Renal cortex interstitium (tissue), 11 donors: Measurements from ENCODE around the gene MTERF4. TPM values are rescaled to one million over a fixed set of nuclear protein-coding genes. Genes with fewer than 3 reads are reported as not detected.

Source experiments
- DNase-seq, 11 donors: peaks; one replicate each; pipeline ENCODE4 v3.0.0-alpha.2; 2013; ENCODE audit warnings: low read depth in 9 of 11, low spot score in 4 of 11; ENCODE audit errors: extremely low read depth in 1 of 11
- polyA plus RNA-seq, 3 donors: library from polyadenylated mRNA; unstranded; fragments of 120-200 nt; gene quantifications; one replicate each; pipeline ENCODE4 v1.2.1, GENCODE V29; 2013; ENCODE audit not compliant: insufficient read length in 3 of 3

Gene MTERF4
- polyA plus RNA-seq, 3 donors, result 68.5 to 78.4 (median 69.5) TPM

DNA sequence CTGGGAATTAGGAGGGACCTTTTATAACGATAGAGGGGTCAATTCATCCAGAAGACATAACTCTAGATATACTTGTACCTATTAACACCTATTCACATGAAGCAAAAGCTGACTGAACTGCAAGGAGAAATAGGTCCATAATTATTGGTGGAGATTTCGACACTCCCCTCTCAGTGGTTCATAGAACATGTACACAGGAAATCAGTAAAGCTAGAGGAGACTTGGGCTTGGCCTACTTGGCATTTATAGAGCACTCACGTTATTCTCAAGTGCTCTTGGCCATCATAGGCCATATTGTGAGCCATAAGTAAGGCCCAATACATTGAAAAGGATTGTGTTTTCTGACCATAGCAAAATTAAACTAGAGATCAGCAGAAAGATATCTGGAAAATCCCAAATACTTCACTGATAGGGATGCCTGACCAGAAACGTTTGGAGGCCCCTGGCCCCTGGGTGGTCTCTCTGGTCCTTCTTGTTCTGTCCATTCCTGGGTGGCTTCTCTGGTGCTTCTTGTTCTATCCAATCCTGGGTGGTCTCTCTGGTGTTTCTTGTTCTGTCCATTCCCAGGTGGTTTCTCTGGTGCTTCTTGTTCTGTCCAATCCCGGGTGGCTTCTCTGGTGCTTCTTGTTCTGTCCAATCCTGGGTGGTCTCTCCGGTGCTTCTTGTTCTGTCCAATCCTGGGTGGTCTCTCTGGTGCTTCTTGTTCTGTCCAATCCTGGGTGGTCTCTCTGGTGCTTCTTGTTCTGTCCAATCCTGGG, 54.7 kb downstream of the MTERF4 start:
- no peak for DNase-seq

Other genes starting within 250 kb of the MTERF4 start
- under 1 TPM in 2 of 3 donors, not detected in 1; 0.15 to 0.17 TPM for gene AGXT, start 233.5 kb downstream of the MTERF4 start, polyA plus RNA-seq
- 1 to 10 TPM; 7.2 to 9.7 (median 7.7) TPM for gene MAB21L4, start 206.1 kb downstream of the MTERF4 start, polyA plus RNA-seq
- gene CROCC2, start 196.0 kb downstream of the MTERF4 start, polyA plus RNA-seq, result under 1 TPM; 0.05 to 0.07 (median 0.06) TPM
- 10 to 100 TPM in 1 of 3 donors, 1 to 10 TPM in 2; 6.1 to 13.9 (median 8.1) TPM for gene SNED1, start 103.7 kb downstream of the MTERF4 start, polyA plus RNA-seq
- gene PASK, start 47.2 kb upstream of the MTERF4 start, polyA plus RNA-seq, result 10 to 100 TPM; 14.4 to 28.9 (median 16.2) TPM
- gene PPP1R7, start 48.2 kb upstream of the MTERF4 start, polyA plus RNA-seq, result 10 to 100 TPM; 66.9 to 84.2 (median 77.4) TPM
- gene ANO7, start 86.4 kb upstream of the MTERF4 start, polyA plus RNA-seq, result 1 to 10 TPM; 1.7 to 3.8 (median 1.9) TPM
- gene HDLBP, start 213.4 kb upstream of the MTERF4 start, polyA plus RNA-seq, result 100 to 1,000 TPM; 341 to 386 (median 376) TPM
- gene SEPTIN2, start 213.6 kb upstream of the MTERF4 start, polyA plus RNA-seq, result 100 to 1,000 TPM; 612 to 635 (median 613) TPM